PC-9 (cell line): ENCODE results near the gene KIAA1217. TPM values are rescaled to one million over a fixed set of nuclear protein-coding genes. Genes with fewer than 3 reads are reported as not detected.

ENCODE experiments used
- BruUV-seq: library from RNA; stranded (reverse); fragments of 400-500 nt; replicated peaks from 2 replicates; lab custom pipeline; 2021; lab: Mats Ljungman, UMichigan
- CTCF ChIA-PET: fragments of 300-600 bp; sonication (Branson Sonifier 250); formaldehyde crosslinking; loops from one replicate; lab custom pipeline; 2022; ENCODE audit warnings: antibody characterized with exemption; lab: Charles Lee
- POLR2A ChIA-PET: fragments of 300-600 bp; sonication (Branson Sonifier 250); formaldehyde crosslinking; loops from one replicate; lab custom pipeline; 2022; ENCODE audit warnings: antibody characterized with exemption; ENCODE audit not compliant: unreplicated experiment; lab: Charles Lee
- DNase-seq, 2 experiments: peaks; one replicate each; pipeline versions ENCODE4 v3.0.0 to v3.0.0-alpha.2; 2015 to 2022; ENCODE audit warnings: mixed read lengths in 1 of 2
- H2AFZ ChIP-seq: fragments of 200-600 bp; sonication (generic); 2 replicates; pipeline ENCODE4 v1.8.1; 2017; ENCODE audit warnings: antibody characterized with exemption
- H3F3A ChIP-seq: fragments of 200-600 bp; sonication (generic); 2 replicates; pipeline ENCODE4 v1.8.1; 2017; ENCODE audit warnings: antibody characterized with exemption, mild to moderate bottlenecking, low read depth; ENCODE audit not compliant: insufficient read depth
- H3K27ac ChIP-seq: fragments of 200-600 bp; sonication (generic); 2 replicates; pipeline ENCODE4 v1.6.1; 2016; ENCODE audit warnings: mixed run types
- H3K27me3 ChIP-seq: fragments of 200-600 bp; sonication (generic); 2 replicates; pipeline ENCODE4 v1.6.1; 2016; ENCODE audit warnings: low read depth, mixed run types; ENCODE audit not compliant: insufficient read depth
- H3K36me3 ChIP-seq: fragments of 200-600 bp; sonication (generic); 2 replicates; pipeline ENCODE4 v1.6.1; 2016; ENCODE audit warnings: low read depth, mixed run types
- H3K4me1 ChIP-seq: fragments of 200-600 bp; sonication (generic); replicated peaks from 2 replicates; pipeline ENCODE4 v1.6.1; 2016; ENCODE audit warnings: mixed run types; ENCODE audit not compliant: insufficient read depth
- H3K4me2 ChIP-seq: fragments of 200-600 bp; sonication (generic); 2 replicates; pipeline ENCODE4 v1.6.1; 2017; ENCODE audit warnings: mixed run types
- H3K4me3 ChIP-seq: fragments of 200-600 bp; sonication (generic); 2 replicates; pipeline ENCODE4 v1.6.1; 2016; ENCODE audit warnings: mixed run types
- H3K79me2 ChIP-seq: fragments of 200-600 bp; sonication (generic); 2 replicates; pipeline ENCODE4 v1.6.1; 2017; ENCODE audit warnings: low read depth, mixed run types
- H3K9me2 ChIP-seq: fragments of 200-600 bp; sonication (generic); 2 replicates; pipeline ENCODE4 v1.8.1; 2017; ENCODE audit warnings: mild to moderate bottlenecking; ENCODE audit not compliant: insufficient read depth
- H3K9me3 ChIP-seq: fragments of 200-600 bp; sonication (generic); 2 replicates; pipeline ENCODE4 v1.8.1; 2016; ENCODE audit warnings: low read depth; ENCODE audit not compliant: insufficient read depth
- H4K20me1 ChIP-seq: fragments of 200-600 bp; sonication (generic); 2 replicates; pipeline ENCODE4 v1.8.1; 2017; ENCODE audit not compliant: insufficient read depth
- EZH2 ChIP-seq: fragments of 200-600 bp; sonication (generic); IDR thresholded peaks from 2 replicates; pipeline ENCODE4 v1.8.0; 2017; ENCODE audit warnings: antibody characterized with exemption, low read depth
- intact Hi-C: fragments of 100-400 bp; cut with micrococcal nuclease; formaldehyde crosslinking; loops from one replicate; pipeline ENCODE4 v1.10.0; 2022; ENCODE audit not compliant: unreplicated experiment
- total RNA-seq: library from RNA; stranded (reverse); gene quantifications from 2 replicates; pipeline ENCODE4 v1.2.3, GENCODE V29; 2021
- TF ChIP-seq, protein P1 (sequence below): fragments of 200-600 bp; sonication (generic); conservative IDR thresholded peaks from 2 replicates; pipeline ENCODE4 v1.6.1; 2017; ENCODE audit warnings: mixed run types, antibody characterized with exemption, mild to moderate bottlenecking, moderate library complexity

KIAA1217 gene
- total RNA-seq, 1 experiment from 2014 or later = 41.1 TPM

DNA sequence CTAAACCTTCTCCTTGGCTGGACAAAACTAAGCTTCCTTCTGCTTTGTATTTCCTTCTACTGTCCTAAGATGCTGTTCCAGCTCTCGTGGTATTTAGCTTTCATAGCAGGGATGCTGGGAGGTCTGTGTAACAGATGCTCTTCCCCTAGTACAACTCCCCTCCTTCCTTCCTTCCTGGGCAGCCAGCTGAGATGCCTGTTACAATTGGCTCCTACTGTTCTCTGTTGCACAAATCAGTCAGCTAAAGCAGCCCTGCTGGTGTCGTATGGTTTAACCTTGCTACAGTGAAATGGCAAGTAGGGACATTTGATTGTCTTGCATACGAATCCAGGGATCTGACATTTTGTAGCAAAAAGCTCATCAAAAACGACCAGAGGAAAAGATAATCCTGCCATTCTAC, 371.0 kb downstream of the KIAA1217 start:
- H3K9me3 ChIP-seq = no peaks in the 10 kb centered on the region
- ChIA-PET CTCF (interaction anchor here (0.6 kb wide), 1 partner anchor 1071 kb away, joined by 10 read pairs; no protein-coding TSS in a partner anchor), POLR2A (no interaction called here)
- H3K9me2 ChIP-seq = no peaks in the 10 kb centered on the region
- no peak for TF ChIP-seq EZH2
- TF ChIP-seq, protein P1, sequence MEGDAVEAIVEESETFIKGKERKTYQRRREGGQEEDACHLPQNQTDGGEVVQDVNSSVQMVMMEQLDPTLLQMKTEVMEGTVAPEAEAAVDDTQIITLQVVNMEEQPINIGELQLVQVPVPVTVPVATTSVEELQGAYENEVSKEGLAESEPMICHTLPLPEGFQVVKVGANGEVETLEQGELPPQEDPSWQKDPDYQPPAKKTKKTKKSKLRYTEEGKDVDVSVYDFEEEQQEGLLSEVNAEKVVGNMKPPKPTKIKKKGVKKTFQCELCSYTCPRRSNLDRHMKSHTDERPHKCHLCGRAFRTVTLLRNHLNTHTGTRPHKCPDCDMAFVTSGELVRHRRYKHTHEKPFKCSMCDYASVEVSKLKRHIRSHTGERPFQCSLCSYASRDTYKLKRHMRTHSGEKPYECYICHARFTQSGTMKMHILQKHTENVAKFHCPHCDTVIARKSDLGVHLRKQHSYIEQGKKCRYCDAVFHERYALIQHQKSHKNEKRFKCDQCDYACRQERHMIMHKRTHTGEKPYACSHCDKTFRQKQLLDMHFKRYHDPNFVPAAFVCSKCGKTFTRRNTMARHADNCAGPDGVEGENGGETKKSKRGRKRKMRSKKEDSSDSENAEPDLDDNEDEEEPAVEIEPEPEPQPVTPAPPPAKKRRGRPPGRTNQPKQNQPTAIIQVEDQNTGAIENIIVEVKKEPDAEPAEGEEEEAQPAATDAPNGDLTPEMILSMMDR = no peak
- H3F3A ChIP-seq = no peaks in the 10 kb centered on the region
- H4K20me1 ChIP-seq = no peaks in the 10 kb centered on the region
- no peak for DNase-seq
- no peaks in the 10 kb centered on the region for H3K27me3 ChIP-seq
- no peak overlapping the region for H3K4me3 ChIP-seq
- no peaks in the 10 kb centered on the region for H3K36me3 ChIP-seq
- no peak overlapping the region for H3K27ac ChIP-seq
- no TSS peak for BruUV-seq
- no peak overlapping the region for H3K4me2 ChIP-seq
- intact Hi-C loops = no loop called here
- no peaks in the 10 kb centered on the region for H3K4me1 ChIP-seq
- H2AFZ ChIP-seq = no peak overlapping the region
- no peaks in the 10 kb centered on the region for H3K79me2 ChIP-seq

DNA sequence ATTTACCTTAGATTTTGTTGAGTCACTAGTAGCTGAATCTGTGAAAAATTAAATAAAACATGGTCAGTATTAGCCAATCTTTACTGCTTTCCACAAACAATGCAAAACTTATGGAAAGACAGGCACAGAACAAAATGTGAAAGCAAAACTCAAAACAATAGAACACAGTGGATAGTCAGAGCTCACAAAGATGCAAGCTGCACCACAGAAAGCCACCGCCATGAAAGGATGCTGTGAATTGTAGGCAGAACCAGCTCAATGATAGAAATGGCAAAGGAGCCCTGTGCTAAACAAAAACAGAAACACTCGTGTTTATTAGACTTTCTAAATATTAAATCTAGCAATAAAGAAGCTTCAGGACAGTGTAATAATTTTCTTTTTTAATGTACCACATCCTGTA, 380.3 kb downstream of the KIAA1217 start:
- TF ChIP-seq EZH2 = no peak
- TF ChIP-seq, protein P1 = no peak
- no peaks in the 10 kb centered on the region for H3K9me3 ChIP-seq
- H3K27me3 ChIP-seq = no peaks in the 10 kb centered on the region
- no TSS peak for BruUV-seq
- no peaks in the 10 kb centered on the region for H3F3A ChIP-seq
- no peaks in the 10 kb centered on the region for H3K36me3 ChIP-seq
- H3K9me2 ChIP-seq = no peaks in the 10 kb centered on the region
- H3K79me2 ChIP-seq = no peaks in the 10 kb centered on the region
- H3K27ac ChIP-seq = no peak overlapping the region
- no peaks in the 10 kb centered on the region for H3K4me1 ChIP-seq
- no peak overlapping the region for H2AFZ ChIP-seq
- ChIA-PET CTCF (no interaction called here), POLR2A (no interaction called here)
- no peak overlapping the region for H3K4me2 ChIP-seq
- intact Hi-C loops = no loop called here
- no peak overlapping the region for H3K4me3 ChIP-seq
- H4K20me1 ChIP-seq = no peaks in the 10 kb centered on the region
- DNase-seq = no peak

DNA sequence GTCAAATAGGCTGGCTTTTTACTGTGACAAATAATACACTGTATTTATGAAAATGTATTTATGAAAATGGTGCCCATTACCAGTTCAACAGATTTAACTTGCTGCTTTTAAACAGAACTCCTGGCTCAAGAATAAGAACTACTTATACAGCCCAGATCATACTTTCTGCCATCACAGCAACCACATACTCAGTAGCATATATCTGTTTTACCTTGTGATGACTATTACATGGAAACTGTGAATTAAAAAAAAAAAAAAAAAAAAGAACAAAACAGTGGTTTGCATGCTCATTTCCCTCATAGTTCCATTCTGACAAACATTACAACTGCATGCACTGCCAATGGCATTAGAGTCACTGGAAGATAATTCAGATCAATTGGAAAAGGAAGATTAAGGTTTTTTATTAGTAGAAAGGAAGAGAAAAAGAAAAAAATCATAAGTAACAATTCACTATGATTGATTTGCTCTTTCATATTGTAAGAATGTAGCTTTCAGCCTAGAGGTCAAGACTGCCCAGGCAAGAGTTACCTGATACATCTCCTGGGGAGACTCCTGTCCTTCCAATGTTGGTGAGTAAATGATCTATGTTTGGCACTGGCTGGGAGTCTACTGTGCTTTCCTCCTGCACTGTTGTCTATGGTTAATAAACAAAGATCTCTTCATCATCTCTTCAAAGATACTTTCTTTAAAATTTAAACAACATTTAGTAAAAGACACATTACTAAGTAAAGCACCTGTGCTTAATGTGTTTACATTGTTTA, 381.9 kb downstream of the KIAA1217 start:
- POLR2A ChIA-PET = no interaction called here
- Histone ChIP-seq H3K27ac (no peak overlapping the region), H3K4me1 (no peaks in the 10 kb centered on the region), H3K9me2 (no peaks in the 10 kb centered on the region), H3F3A (no peaks in the 10 kb centered on the region), H3K79me2 (no peaks in the 10 kb centered on the region), H3K4me3 (no peak overlapping the region), H3K4me2 (no peak overlapping the region), H3K36me3 (no peaks in the 10 kb centered on the region), H3K9me3 (no peaks in the 10 kb centered on the region), H2AFZ (no peak overlapping the region), H4K20me1 (no peaks in the 10 kb centered on the region), H3K27me3 (no peaks in the 10 kb centered on the region)
- no peak for DNase-seq
- no peak for TF ChIP-seq EZH2
- TF ChIP-seq, protein P1 = no peak
- BruUV-seq = no TSS peak
- intact Hi-C loops = no loop called here
- CTCF ChIA-PET = no interaction called here
